BJ (cell line): ENCODE results near the gene PHACTR1. TPM values are rescaled to one million over a fixed set of nuclear protein-coding genes. Genes with fewer than 3 reads are reported as not detected.

Experiments
- CTCF ChIA-PET: fragments of 350-600 bp; formaldehyde crosslinking; extraction: SDS; loops from one replicate; lab custom pipeline; 2021; ENCODE audit warnings: antibody characterized with exemption, inconsistent platforms; lab: Yijun Ruan, JAX
- POLR2A ChIA-PET: fragments of 300-600 bp; sonication (Branson Sonifier 250); formaldehyde crosslinking; extraction: SDS; loops from one replicate; lab custom pipeline; 2021; ENCODE audit warnings: antibody characterized with exemption; lab: Charles Lee
- DNase-seq: peaks from one replicate; pipeline ENCODE4 v3.0.0-alpha.2; 2011; ENCODE audit warnings: low read depth
- H3K27me3 ChIP-seq: 2 replicates; pipeline ENCODE4 v1.6.0; 2011; ENCODE audit warnings: low read length; ENCODE audit not compliant: control insufficient read depth, insufficient read depth
- H3K36me3 ChIP-seq: 2 replicates; pipeline ENCODE4 v1.5.1; 2011; ENCODE audit warnings: low read length; ENCODE audit not compliant: control insufficient read depth, insufficient read depth
- H3K4me3 ChIP-seq: 2 replicates; pipeline ENCODE4 v1.5.1; 2011; ENCODE audit warnings: low read depth, mild to moderate bottlenecking, control low read depth, low read length
- CTCF ChIP-seq: IDR thresholded peaks from 2 replicates; pipeline ENCODE4 v1.5.1; 2011; ENCODE audit warnings: low read depth, mild to moderate bottlenecking, control low read depth, inconsistent platforms, low read length, moderate library complexity; ENCODE audit not compliant: insufficient read depth
- polyA plus RNA-seq: library from polyadenylated mRNA; depleted of rRNA; stranded (reverse); fragments of >200 nt; gene quantifications from 2 replicates; pipeline ENCODE4 v1.2.3, GENCODE V29; 2011

Gene PHACTR1
- polyA plus RNA-seq, 1 experiment = 0.40 TPM

- CTCF ChIA-PET = no interaction called here
- no peaks in the 10 kb centered on the region for H3K27me3 ChIP-seq
- TF ChIP-seq CTCF = no peak
- DNase-seq = no peak
- no peak overlapping the region for H3K4me3 ChIP-seq
- POLR2A ChIA-PET = no interaction called here
- H3K36me3 ChIP-seq = peaks cover 11% of the 10 kb centered on the region; the same call in 1 of the 2 replicates
Measured at GRCh38 chr6:13297391-13297790, 580.8 kb downstream of the PHACTR1 start.

GRCh38 chr6:13298446-13298845 is 581.9 kb downstream of the PHACTR1 start:
- ChIA-PET POLR2A (no interaction called here), CTCF (interaction anchor here (1.2 to 1.4 kb wide), 2 partner anchors 13 to 20 kb away, joined by 3 to 4 read pairs; no protein-coding TSS in a partner anchor)
- TF ChIP-seq CTCF = no peak
- DNase-seq = no peak
- Histone ChIP-seq H3K27me3 (no peaks in the 10 kb centered on the region), H3K4me3 (no peak overlapping the region), H3K36me3 (peaks cover 11% of the 10 kb centered on the region; the same call in 1 of the 2 replicates)

- ChIA-PET CTCF (interaction anchor here (1.2 to 1.4 kb wide), 2 partner anchors 14 to 21 kb away, joined by 3 to 4 read pairs; no protein-coding TSS in a partner anchor), POLR2A (no interaction called here)
- no peaks in the 10 kb centered on the region for H3K27me3 ChIP-seq
Measured at GRCh38 chr6:13299403-13299821, 582.8 kb downstream of the PHACTR1 start.

GRCh38 chr6:13299918-13300317 is 583.4 kb downstream of the PHACTR1 start:
- ChIA-PET POLR2A (no interaction called here), CTCF (no interaction called here)
- TF ChIP-seq CTCF = no peak
- no peak overlapping the region for H3K4me3 ChIP-seq
- peaks cover 6% of the 10 kb centered on the region; the same call in 1 of the 2 replicates for H3K36me3 ChIP-seq
- no peaks in the 10 kb centered on the region for H3K27me3 ChIP-seq
- no peak for DNase-seq

More at GRCh38 chr6:13299403-13299821, 582.8 kb downstream of the PHACTR1 start:
- DNase-seq = no peak
- no peak for TF ChIP-seq CTCF
- Histone ChIP-seq H3K4me3 (no peak overlapping the region), H3K36me3 (peaks cover 7% of the 10 kb centered on the region; the same call in 1 of the 2 replicates)

- ChIA-PET CTCF (interaction anchor here (0.8 to 2.2 kb wide), 3 partner anchors 12 to 106 kb away, joined by 3 to 6 read pairs (median 4); no protein-coding TSS in a partner anchor), POLR2A (no interaction called here)
- H3K27me3 ChIP-seq = no peaks in the 10 kb centered on the region
- H3K36me3 ChIP-seq = peaks cover 4% of the 10 kb centered on the region; the same call in 1 of the 2 replicates
- no peak for TF ChIP-seq CTCF
- no peak for DNase-seq
- H3K4me3 ChIP-seq = no peak overlapping the region
Measured at GRCh38 chr6:13300643-13301590, 584.4 kb downstream of the PHACTR1 start.
